ENCODE data around the gene CNKSR3. TPM values are rescaled to one million over a fixed set of nuclear protein-coding genes. Genes with fewer than 3 reads are reported as not detected.

Gene CNKSR3
- total RNA-seq, 1 donor from 2014 or later, result 9.5 TPM

DNA sequence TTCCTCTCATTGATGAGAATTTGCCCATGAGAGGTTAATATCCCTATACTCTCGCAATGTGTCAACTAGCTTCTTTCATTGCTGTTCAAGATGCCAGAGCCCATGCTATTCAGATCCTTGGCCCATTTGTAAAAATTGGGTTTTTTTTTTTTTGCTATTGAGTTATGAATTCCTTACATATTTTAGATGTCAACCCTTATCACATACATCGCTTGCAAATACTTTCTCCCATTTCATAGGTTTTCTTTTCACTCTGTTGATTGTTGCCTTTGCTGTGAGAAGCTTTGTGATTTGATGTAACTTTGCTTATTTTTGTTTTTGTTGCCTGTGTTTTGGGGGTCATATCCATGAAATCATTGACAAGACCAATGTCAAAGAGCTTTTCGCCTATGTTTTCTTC lies 121.7 kb downstream of the CNKSR3 start:
- DNase-seq (no peak), ATAC-seq (no peak)
- H3K36me3 ChIP-seq, result no peaks in the 10 kb centered on the region
- intact Hi-C loops (cut with DNase I), result no loop called here
- no peak overlapping the region for H3K27ac ChIP-seq
- H3K4me3 ChIP-seq, result no peak overlapping the region
- H3K4me1 ChIP-seq, result no peaks in the 10 kb centered on the region
- TF ChIP-seq, protein P1, sequence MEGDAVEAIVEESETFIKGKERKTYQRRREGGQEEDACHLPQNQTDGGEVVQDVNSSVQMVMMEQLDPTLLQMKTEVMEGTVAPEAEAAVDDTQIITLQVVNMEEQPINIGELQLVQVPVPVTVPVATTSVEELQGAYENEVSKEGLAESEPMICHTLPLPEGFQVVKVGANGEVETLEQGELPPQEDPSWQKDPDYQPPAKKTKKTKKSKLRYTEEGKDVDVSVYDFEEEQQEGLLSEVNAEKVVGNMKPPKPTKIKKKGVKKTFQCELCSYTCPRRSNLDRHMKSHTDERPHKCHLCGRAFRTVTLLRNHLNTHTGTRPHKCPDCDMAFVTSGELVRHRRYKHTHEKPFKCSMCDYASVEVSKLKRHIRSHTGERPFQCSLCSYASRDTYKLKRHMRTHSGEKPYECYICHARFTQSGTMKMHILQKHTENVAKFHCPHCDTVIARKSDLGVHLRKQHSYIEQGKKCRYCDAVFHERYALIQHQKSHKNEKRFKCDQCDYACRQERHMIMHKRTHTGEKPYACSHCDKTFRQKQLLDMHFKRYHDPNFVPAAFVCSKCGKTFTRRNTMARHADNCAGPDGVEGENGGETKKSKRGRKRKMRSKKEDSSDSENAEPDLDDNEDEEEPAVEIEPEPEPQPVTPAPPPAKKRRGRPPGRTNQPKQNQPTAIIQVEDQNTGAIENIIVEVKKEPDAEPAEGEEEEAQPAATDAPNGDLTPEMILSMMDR (IDR thresholded peaks at IDR 0.05), result no peak
- no peaks in the 10 kb centered on the region for H3K27me3 ChIP-seq (ENCODE audit: low read depth)
- H3K9me3 ChIP-seq, result no peaks in the 10 kb centered on the region

GRCh38 chr6:154386848-154387717 lies 123.4 kb downstream of the CNKSR3 start:
- Histone ChIP-seq H3K36me3 (no peaks in the 10 kb centered on the region), H3K4me1 (no peaks in the 10 kb centered on the region), H3K9me3 (no peaks in the 10 kb centered on the region), H3K27ac (no peak overlapping the region), H3K4me3 (no peak overlapping the region), H3K27me3 (ENCODE audit: low read depth) (no peaks in the 10 kb centered on the region)
- TF ChIP-seq, protein P1 (IDR thresholded peaks at IDR 0.05), result no peak
- ATAC-seq (no peak), DNase-seq (no peak)
- intact Hi-C loops (cut with DNase I), result no loop called here

GRCh38 chr6:154384191-154384590 lies 126.3 kb downstream of the CNKSR3 start:
- Histone ChIP-seq H3K9me3 (no peaks in the 10 kb centered on the region), H3K27ac (no peak overlapping the region), H3K36me3 (no peaks in the 10 kb centered on the region), H3K4me3 (no peak overlapping the region), H3K4me1 (no peaks in the 10 kb centered on the region), H3K27me3 (ENCODE audit: low read depth) (no peaks in the 10 kb centered on the region)
- no peak for ATAC-seq
- DNase-seq, result no peak
- TF ChIP-seq, protein P1 (IDR thresholded peaks at IDR 0.05), result no peak
- intact Hi-C loops (cut with DNase I), result no loop called here

DNA sequence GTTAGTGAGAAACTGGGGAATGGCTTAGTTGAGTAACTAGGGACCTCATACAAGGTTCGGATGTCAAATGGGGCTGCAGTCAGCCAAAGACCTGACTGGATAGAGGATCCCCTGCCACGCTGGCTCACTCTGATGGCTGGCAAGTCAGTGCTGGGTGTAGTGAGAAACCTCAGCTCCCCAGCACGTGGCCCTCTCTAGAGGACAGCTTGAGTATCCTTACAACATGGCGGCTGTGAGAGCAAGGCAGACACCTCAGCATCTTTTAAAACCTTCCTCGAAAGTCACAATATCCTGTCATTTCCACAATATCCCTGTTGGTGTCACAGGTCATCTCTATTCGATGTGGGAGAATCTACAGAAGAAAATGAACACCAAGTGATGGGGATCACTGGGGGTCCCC lies 127.2 kb downstream of the CNKSR3 start:
- no peak overlapping the region for H3K27ac ChIP-seq
- H3K4me1 ChIP-seq, result no peaks in the 10 kb centered on the region
- intact Hi-C loops (cut with DNase I), result no loop called here
- TF ChIP-seq, protein P1 (IDR thresholded peaks at IDR 0.05), result no peak
- no peak overlapping the region for H3K4me3 ChIP-seq
- DNase-seq, result no peak
- no peaks in the 10 kb centered on the region for H3K27me3 ChIP-seq (ENCODE audit: low read depth)
- no peaks in the 10 kb centered on the region for H3K9me3 ChIP-seq
- ATAC-seq, result no peak
- no peaks in the 10 kb centered on the region for H3K36me3 ChIP-seq

DNA sequence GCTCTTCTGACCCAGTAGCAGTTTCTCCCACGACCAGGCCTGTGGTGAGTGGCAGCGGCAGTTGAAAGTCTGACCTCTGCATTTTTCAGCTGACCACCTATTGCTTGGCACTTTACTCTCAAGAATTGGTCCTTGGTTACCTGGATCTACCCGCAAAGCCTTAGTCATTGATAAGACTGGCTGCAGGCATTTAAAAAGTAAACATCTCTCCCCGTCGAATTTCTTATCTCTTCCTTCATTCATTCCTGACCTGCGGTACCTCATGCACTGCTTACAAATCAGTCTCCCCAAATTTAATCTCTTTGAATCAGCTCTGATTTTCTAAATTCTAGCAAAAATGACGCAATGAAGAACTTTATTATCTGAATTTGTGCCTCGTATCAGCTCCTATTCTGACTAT lies 127.7 kb downstream of the CNKSR3 start:
- Histone ChIP-seq H3K36me3 (no peaks in the 10 kb centered on the region), H3K4me3 (no peak overlapping the region), H3K27ac (no peak overlapping the region), H3K9me3 (no peaks in the 10 kb centered on the region), H3K27me3 (ENCODE audit: low read depth) (no peaks in the 10 kb centered on the region), H3K4me1 (no peaks in the 10 kb centered on the region)
- TF ChIP-seq, protein P1 (IDR thresholded peaks at IDR 0.05), result no peak
- intact Hi-C loops (cut with DNase I), result no loop called here
- DNase-seq (no peak), ATAC-seq (no peak)

Measured in lower lobe of right lung (tissue), 2 donors.